ENCODE measurements around the gene SCYGR4. TPM values are rescaled to one million over a fixed set of nuclear protein-coding genes. Genes with fewer than 3 reads are reported as not detected.

SCYGR4 gene
- total RNA-seq, 1 donor from 2014 or later: not detected

GRCh38 chr2:227613272-227613660, 4.0 kb upstream of the SCYGR4 start:
- no peak for DNase-seq (ENCODE audit: low spot score)
- no peak for ATAC-seq

- ATAC-seq: no peak
- no peak for DNase-seq (ENCODE audit: low spot score)
These were observed 3.1 kb upstream of the SCYGR4 start for GRCh38 chr2:227614246-227614645.

GRCh38 chr2:227614740-227615139, 2.6 kb upstream of the SCYGR4 start, which contains the start of gene SCYGR3:
Gene SCYGR3 (minus strand): TSS chr2:227614840. CDS start chr2:227614840, 0 bp downstream.
- ATAC-seq: no peak
- no peak for DNase-seq (ENCODE audit: low spot score)

GRCh38 chr2:227615181-227615580, 2.1 kb upstream of the SCYGR4 start:
- DNase-seq (ENCODE audit: low spot score): no peak
- no peak for ATAC-seq

GRCh38 chr2:227615906-227616305, 1.4 kb upstream of the SCYGR4 start:
- ATAC-seq (no peak), DNase-seq (ENCODE audit: low spot score) (no peak)

- DNase-seq (ENCODE audit: low spot score): no peak
- ATAC-seq: no peak
These were observed 667 bp upstream of the SCYGR4 start for GRCh38 chr2:227616631-227617030.

- DNase-seq (ENCODE audit: low spot score) (no peak), ATAC-seq (no peak)
These were observed 5.9 kb downstream of the SCYGR4 start for GRCh38 chr2:227623226-227623625.

- no peak for ATAC-seq
- no peak for DNase-seq (ENCODE audit: low spot score)
These were observed 8.1 kb downstream of the SCYGR4 start for GRCh38 chr2:227625420-227625819.

- no peak for DNase-seq (ENCODE audit: low spot score)
- no peak for ATAC-seq
These were observed 9.4 kb downstream of the SCYGR4 start for GRCh38 chr2:227626580-227627151.

GRCh38 chr2:227627769-227628168, 10.5 kb downstream of the SCYGR4 start:
- ATAC-seq: no peak
- no peak for DNase-seq (ENCODE audit: low spot score)

- ATAC-seq (no peak), DNase-seq (ENCODE audit: low spot score) (no peak)
These were observed 12.1 kb downstream of the SCYGR4 start for GRCh38 chr2:227629435-227629834.

- ATAC-seq: no peak
These were observed 13.0 kb downstream of the SCYGR4 start for GRCh38 chr2:227630322-227630721.

GRCh38 chr2:227632827-227633226, 15.5 kb downstream of the SCYGR4 start:
- no peak for ATAC-seq
- no peak for DNase-seq (ENCODE audit: low spot score)

More at GRCh38 chr2:227630322-227630721, 13.0 kb downstream of the SCYGR4 start:
- DNase-seq (ENCODE audit: low spot score): no peak

GRCh38 chr2:227634201-227634600, 16.9 kb downstream of the SCYGR4 start:
- DNase-seq (ENCODE audit: low spot score) (no peak), ATAC-seq (no peak)

- no peak for ATAC-seq
- DNase-seq (ENCODE audit: low spot score): no peak
These were observed 25.4 kb downstream of the SCYGR4 start for GRCh38 chr2:227642656-227643055.

- ATAC-seq: no peak
- no peak for DNase-seq (ENCODE audit: low spot score)
These were observed 26.8 kb downstream of the SCYGR4 start for GRCh38 chr2:227643990-227644551.

- ATAC-seq: peak; percentile 75
- peak; percentile 69 for DNase-seq (ENCODE audit: low spot score)
These were observed 36.1 kb downstream of the SCYGR4 start for GRCh38 chr2:227653419-227653818.

GRCh38 chr2:227654426-227654825, 37.1 kb downstream of the SCYGR4 start:
- ATAC-seq (no peak), DNase-seq (ENCODE audit: low spot score) (no peak)

- DNase-seq (ENCODE audit: low spot score) (no peak), ATAC-seq (peak; percentile 58)
These were observed 38.2 kb downstream of the SCYGR4 start for GRCh38 chr2:227655454-227655853.

GRCh38 chr2:227657199-227657845, 40.0 kb downstream of the SCYGR4 start:
- no peak for ATAC-seq
- DNase-seq (ENCODE audit: low spot score): no peak

GRCh38 chr2:227661025-227661649, 43.8 kb downstream of the SCYGR4 start:
- DNase-seq (ENCODE audit: low spot score): no peak
- ATAC-seq: no peak

- ATAC-seq (no peak), DNase-seq (ENCODE audit: low spot score) (no peak)
These were observed 44.5 kb downstream of the SCYGR4 start for GRCh38 chr2:227661827-227662226.

Measured in left lobe of liver (tissue), 2 donors.